SK-N-SH (cell line): ENCODE data around the gene FRMD6. TPM values are rescaled to one million over a fixed set of nuclear protein-coding genes. Genes with fewer than 3 reads are reported as not detected.

Experiments
- CTCF ChIA-PET: fragments of 300-600, 350-600 bp; formaldehyde crosslinking; extraction: SDS; loops from one replicate; lab custom pipeline; 2021; lab: Yijun Ruan, JAX
- POLR2A ChIA-PET: fragments of 350-600 bp; sonication (Branson Sonifier 250); formaldehyde crosslinking; extraction: SDS; loops from one replicate; lab custom pipeline; 2020; ENCODE audit warnings: antibody characterized with exemption, inconsistent platforms; lab: Yijun Ruan, JAX
- DNase-seq: peaks from one replicate; pipeline ENCODE4 v3.0.0; 2012
- H2AFZ ChIP-seq: fragments of 200-600 bp; sonication (generic); 2 replicates; pipeline ENCODE4 v1.8.1; 2016; ENCODE audit warnings: antibody characterized with exemption, mild to moderate bottlenecking, low read depth
- H3F3A ChIP-seq: fragments of 200-600 bp; sonication (generic); replicated peaks from 2 replicates; pipeline ENCODE3; 2016; ENCODE audit warnings: antibody characterized with exemption, mild to moderate bottlenecking; ENCODE audit not compliant: insufficient read depth
- H3K27ac ChIP-seq, 2 experiments: fragments of 200-500 bp in 1 of 2; fragments of 200-600 bp in 1 of 2; sonication (Bioruptor generic) in 1 of 2; sonication (generic), shearing (Covaris generic) in 1 of 2; 2 replicates each; pipeline versions ENCODE4 v1.5.1 to v1.6.1; 2014 to 2016; ENCODE audit warnings: low read depth in 2 of 2, inconsistent platforms in 1 of 2, low read length in 1 of 2, mild to moderate bottlenecking in 1 of 2, mixed read lengths in 1 of 2
- H3K27me3 ChIP-seq: fragments of 200-600 bp; sonication (generic), shearing (Covaris generic); 2 replicates; pipeline ENCODE4 v1.6.1; 2016; ENCODE audit warnings: mixed run types; ENCODE audit not compliant: insufficient read depth
- H3K36me3 ChIP-seq, 2 experiments: fragments of 200-500 bp in 1 of 2; fragments of 200-600 bp in 1 of 2; sonication (Bioruptor generic) in 1 of 2; sonication (generic) in 1 of 2; replicated peaks in 1 of 2; 2 replicates each; pipeline versions ENCODE3 to v1.5.1; 2014 to 2016; ENCODE audit warnings: low read length in 1 of 2, mild to moderate bottlenecking in 1 of 2; ENCODE audit not compliant: insufficient read depth in 2 of 2, control insufficient read depth in 1 of 2
- H3K4me1 ChIP-seq, 2 experiments: fragments of 200-500 bp in 1 of 2; fragments of 200-600 bp in 1 of 2; sonication (Bioruptor generic) in 1 of 2; sonication (generic), shearing (Covaris generic) in 1 of 2; 2 replicates each; pipeline versions ENCODE4 v1.5.1 to v1.6.1; 2014 to 2016; ENCODE audit warnings: low read depth in 1 of 2, low read length in 1 of 2, mixed run types in 1 of 2; ENCODE audit not compliant: insufficient read depth in 2 of 2, control insufficient read depth in 1 of 2
- H3K4me2 ChIP-seq: fragments of 200-600 bp; sonication (generic), shearing (Covaris generic); 2 replicates; pipeline ENCODE4 v1.6.1; 2017; ENCODE audit warnings: mixed run types
- H3K4me3 ChIP-seq, 2 experiments: fragments of 200-500 bp in 1 of 2; fragments of 200-600 bp in 1 of 2; sonication (Bioruptor generic) in 1 of 2; sonication (generic), shearing (Covaris generic) in 1 of 2; 2 replicates each; pipeline versions ENCODE4 v1.5.1 to v1.8.1; 2014 to 2016; ENCODE audit warnings: low read depth in 2 of 2, inconsistent platforms in 1 of 2, low read length in 1 of 2, mild to moderate bottlenecking in 1 of 2, mixed read lengths in 1 of 2, moderate library complexity in 1 of 2
- H3K79me2 ChIP-seq: fragments of 200-600 bp; sonication (generic); 2 replicates; pipeline ENCODE4 v1.8.1; 2017; ENCODE audit warnings: mild to moderate bottlenecking; ENCODE audit not compliant: insufficient read depth
- H3K9ac ChIP-seq: fragments of 200-600 bp; sonication (generic); 2 replicates; pipeline ENCODE4 v1.6.1; 2017; ENCODE audit warnings: mixed run types
- H3K9me2 ChIP-seq: fragments of 200-600 bp; sonication (generic); 2 replicates; pipeline ENCODE4 v1.6.1; 2017; ENCODE audit warnings: mixed run types
- H3K9me3 ChIP-seq: fragments of 200-600 bp; sonication (generic); 2 replicates; pipeline ENCODE4 v1.6.1; 2017; ENCODE audit warnings: mixed run types, mild to moderate bottlenecking, moderate library complexity
- H4K20me1 ChIP-seq: fragments of 200-600 bp; sonication (generic); 2 replicates; pipeline ENCODE4 v1.6.1; 2017; ENCODE audit warnings: mild to moderate bottlenecking, mixed run types; ENCODE audit not compliant: insufficient read depth
- ELF1 ChIP-seq: IDR thresholded peaks from 2 replicates; pipeline ENCODE4 v1.4.0; 2012
- FOSL2 ChIP-seq: IDR thresholded peaks from 2 replicates; pipeline ENCODE4 v1.4.0; 2012; ENCODE audit warnings: low read depth, mild to moderate bottlenecking, moderate library complexity, borderline replicate concordance
- GABPA ChIP-seq: IDR thresholded peaks from 2 replicates; pipeline ENCODE4 v1.4.0; 2012; ENCODE audit warnings: low read depth, mild to moderate bottlenecking
- JUND ChIP-seq: IDR thresholded peaks from 2 replicates; pipeline ENCODE4 v1.4.0; 2012
- MXI1 ChIP-seq: IDR thresholded peaks from 2 replicates; pipeline ENCODE4 v1.6.1; 2012; ENCODE audit warnings: mild to moderate bottlenecking, low read depth, low read length, improper control_type of control experiment
- PBX3 ChIP-seq: IDR thresholded peaks from 2 replicates; pipeline ENCODE4; 2012
- POLR2AphosphoS5 ChIP-seq: IDR thresholded peaks from 2 replicates; pipeline ENCODE4 v1.6.1; 2012; ENCODE audit warnings: low read depth, low read length
- REST ChIP-seq: IDR thresholded peaks from 2 replicates; pipeline ENCODE4 v1.6.1; 2012; ENCODE audit warnings: mild to moderate bottlenecking, low read depth, low read length, moderate library complexity
- SMC3 ChIP-seq: IDR thresholded peaks from 2 replicates; pipeline ENCODE4 v1.6.1; 2012; ENCODE audit warnings: low read depth, low read length, improper control_type of control experiment
- TAF1 ChIP-seq: IDR thresholded peaks from 2 replicates; pipeline ENCODE4 v1.6.1; 2012; ENCODE audit warnings: low read depth, mild to moderate bottlenecking, low read length, moderate library complexity, borderline replicate concordance
- TCF12 ChIP-seq: IDR thresholded peaks from 2 replicates; pipeline ENCODE4 v1.4.0; 2012
- TEAD4 ChIP-seq: IDR thresholded peaks from 2 replicates; pipeline ENCODE4 v1.4.0; 2012; ENCODE audit warnings: mild to moderate bottlenecking, borderline replicate concordance; ENCODE audit not compliant: insufficient read depth
- ZBTB33 ChIP-seq: IDR thresholded peaks from 2 replicates; pipeline ENCODE4 v1.4.0; 2012; ENCODE audit warnings: low read depth, borderline replicate concordance
- WGBS: methylation state at CpG from one replicate; pipeline ENCODE4 v1.1.6; 2017; ENCODE audit warnings: low lambda C conversion rate; 5-methylcytosine and 5-hydroxymethylcytosine counted together
- polyA plus RNA-seq, 3 experiments: library from polyadenylated mRNA; depleted of rRNA; stranded (reverse); fragments of >200 nt; gene quantifications; 2 replicates each; pipeline ENCODE4 v1.2.3, GENCODE V29; 2012
- TF ChIP-seq, protein P1 (sequence below): fragments of 200-600 bp; sonication (generic); IDR thresholded peaks from 2 replicates; pipeline ENCODE4 v1.6.1; 2017; ENCODE audit warnings: antibody characterized with exemption, mild to moderate bottlenecking, moderate library complexity

The FRMD6 gene
- polyA plus RNA-seq, 1 of the 3 experiments (the other 2 are of a cell fraction), result 147 TPM

DNA sequence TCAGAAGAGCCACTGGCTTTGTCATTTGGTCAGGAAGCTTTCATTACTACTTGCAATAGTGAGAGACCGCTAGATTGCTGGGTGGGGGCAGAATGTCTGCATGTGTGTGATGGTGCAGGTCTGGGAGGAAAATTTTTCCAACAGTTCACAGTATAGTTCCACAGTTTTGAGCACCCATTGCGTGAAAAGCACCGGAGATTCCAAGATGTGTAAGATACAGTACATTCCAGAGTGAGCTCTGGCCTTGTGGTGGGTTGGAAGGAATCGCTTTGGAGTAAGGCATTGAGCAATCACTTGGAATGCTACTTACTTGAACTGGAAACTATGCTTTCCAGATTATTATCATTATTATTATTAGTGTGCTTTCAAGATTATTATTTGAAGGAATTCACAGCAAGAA, 47.6 kb upstream of the FRMD6 start (continued):
- TF ChIP-seq MXI1 (no peak), ELF1 (no peak), PBX3 (peak; percentile 60), TCF12 (peak; percentile 70), JUND (peak; percentile 58), POLR2AphosphoS5 (peak; percentile 26; the same call in 1 of the 2 replicates)

- no peak overlapping the region for H2AFZ ChIP-seq
- H4K20me1 ChIP-seq, result no peaks in the 10 kb centered on the region
- no peaks in the 10 kb centered on the region for H3K27me3 ChIP-seq
- no peak overlapping the region for H3K4me2 ChIP-seq
- no peak overlapping the region for H3K4me3 ChIP-seq
- H3K36me3 ChIP-seq, result no peaks in the 10 kb centered on the region
- H3K9ac ChIP-seq, result no peak overlapping the region
- no peak for TF ChIP-seq ELF1
- no peak for TF ChIP-seq FOSL2
- TF ChIP-seq TAF1, result no peak
- no peak for TF ChIP-seq REST
- TF ChIP-seq, protein P1, sequence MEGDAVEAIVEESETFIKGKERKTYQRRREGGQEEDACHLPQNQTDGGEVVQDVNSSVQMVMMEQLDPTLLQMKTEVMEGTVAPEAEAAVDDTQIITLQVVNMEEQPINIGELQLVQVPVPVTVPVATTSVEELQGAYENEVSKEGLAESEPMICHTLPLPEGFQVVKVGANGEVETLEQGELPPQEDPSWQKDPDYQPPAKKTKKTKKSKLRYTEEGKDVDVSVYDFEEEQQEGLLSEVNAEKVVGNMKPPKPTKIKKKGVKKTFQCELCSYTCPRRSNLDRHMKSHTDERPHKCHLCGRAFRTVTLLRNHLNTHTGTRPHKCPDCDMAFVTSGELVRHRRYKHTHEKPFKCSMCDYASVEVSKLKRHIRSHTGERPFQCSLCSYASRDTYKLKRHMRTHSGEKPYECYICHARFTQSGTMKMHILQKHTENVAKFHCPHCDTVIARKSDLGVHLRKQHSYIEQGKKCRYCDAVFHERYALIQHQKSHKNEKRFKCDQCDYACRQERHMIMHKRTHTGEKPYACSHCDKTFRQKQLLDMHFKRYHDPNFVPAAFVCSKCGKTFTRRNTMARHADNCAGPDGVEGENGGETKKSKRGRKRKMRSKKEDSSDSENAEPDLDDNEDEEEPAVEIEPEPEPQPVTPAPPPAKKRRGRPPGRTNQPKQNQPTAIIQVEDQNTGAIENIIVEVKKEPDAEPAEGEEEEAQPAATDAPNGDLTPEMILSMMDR, result no peak
- no peak for TF ChIP-seq JUND
- TF ChIP-seq ZBTB33, result no peak
- TF ChIP-seq PBX3, result no peak
- no peak for TF ChIP-seq GABPA
- TF ChIP-seq SMC3, result no peak
- TF ChIP-seq TEAD4, result no peak
- no peak for TF ChIP-seq POLR2AphosphoS5
- DNase-seq, result no peak
- 76% methylated on average over 2 of the region's 2 CpGs for WGBS
- H3F3A ChIP-seq, result peaks cover 55% of the 10 kb centered on the region
- H3K9me3 ChIP-seq, result no peaks in the 10 kb centered on the region
- H3K27ac ChIP-seq, result peak overlapping the region in 1 of 2 experiments; percentile 89; a peak in 1 of 4 replicates
- CTCF ChIA-PET, result no interaction called here
- no peaks in the 10 kb centered on the region for H3K9me2 ChIP-seq
- POLR2A ChIA-PET, result no interaction called here
- H3K4me1 ChIP-seq, result peaks cover 9 to 37% of the 10 kb centered on the region in 2 experiments; a peak in 3 of 4 replicates
- H3K79me2 ChIP-seq, result peaks cover 16% of the 10 kb centered on the region; the same call in 1 of the 2 replicates
Observed at GRCh38 chr14:51605575-51605974, 46.1 kb upstream of the FRMD6 start.
